Measurements from ENCODE around the gene CLCNKA. TPM values are rescaled to one million over a fixed set of nuclear protein-coding genes. Genes with fewer than 3 reads are reported as not detected.
A peak's percentile ranks its signal among the peaks of the same experiment; 100 is the strongest.

Gene CLCNKA
- polyA plus RNA-seq, 1 donor (not counting 4 experiments of a cell fraction or from before 2014, with no cell fraction given) = not detected

- no peaks in the 10 kb centered on the region for H3K36me3 ChIP-seq (ENCODE audit: control insufficient read depth in 2 of 2, extremely low read depth in 1 of 2, insufficient read depth in 2 of 2, low read length in 2 of 2)
- peaks cover 8% of the 10 kb centered on the region for H3K27me3 ChIP-seq (ENCODE audit: control insufficient read depth, extremely low read depth, insufficient read depth, low read length)
- H3K4me2 ChIP-seq (ENCODE audit: control insufficient read depth, extremely low read depth, insufficient read depth, low read depth, low read length) = peak overlapping the region; percentile 62
- H2AFZ ChIP-seq (ENCODE audit: control insufficient read depth, low read length) = no peak overlapping the region
- no peaks in the 10 kb centered on the region for H3K9me1 ChIP-seq (ENCODE audit: control insufficient read depth, extremely low read depth, insufficient read depth, low read length)
- no peaks in the 10 kb centered on the region for H4K20me1 ChIP-seq (ENCODE audit: control insufficient read depth, extremely low read depth, insufficient read depth, low read length)
- dilution Hi-C loops (cut with MboI; ENCODE audit: extremely low pct_ligation_motif_present, low sequenced_read_pairs) = no loop called here
- H3K27ac ChIP-seq (ENCODE audit: control insufficient read depth, insufficient read depth, low read length) = peak overlapping the region; percentile 13
- TF ChIP-seq EZH2 (IDR thresholded peaks at IDR 0.05; ENCODE audit: low read length) (no peak), CTCF (optimal IDR thresholded peaks at IDR 0.05 in 1 of 3, IDR thresholded peaks at IDR 0.05 in 1 of 3, conservative IDR thresholded peaks at IDR 0.05 in 1 of 3; ENCODE audit: extremely low read depth in 1 of 3, insufficient read depth in 2 of 3, low read length in 3 of 3) (no peak)
- no peaks in the 10 kb centered on the region for H3K79me2 ChIP-seq (ENCODE audit: control insufficient read depth, insufficient read depth, low read length)
- H3K4me1 ChIP-seq (ENCODE audit: control insufficient read depth, extremely low read depth, insufficient read depth, low read length) = peaks cover 36% of the 10 kb centered on the region
- peak; percentile 75 for DNase-seq (ENCODE audit: low read depth, low spot score)
- H3K9me3 ChIP-seq (ENCODE audit: control insufficient read depth, low read depth, low read length) = no peaks in the 10 kb centered on the region
- peak overlapping the region; percentile 39 for H3K9ac ChIP-seq (ENCODE audit: control insufficient read depth, extremely low read depth, insufficient read depth, low read length)
- no peak overlapping the region for H3K4me3 ChIP-seq (ENCODE audit: control insufficient read depth in 2 of 3, extremely low read depth in 1 of 3, insufficient read depth in 2 of 3, low read depth in 1 of 3, low read length in 3 of 3)
- FAIRE-seq = no peak
These were observed 55.0 kb downstream of the CLCNKA start for GRCh38 chr1:16076865-16077238.

DNA sequence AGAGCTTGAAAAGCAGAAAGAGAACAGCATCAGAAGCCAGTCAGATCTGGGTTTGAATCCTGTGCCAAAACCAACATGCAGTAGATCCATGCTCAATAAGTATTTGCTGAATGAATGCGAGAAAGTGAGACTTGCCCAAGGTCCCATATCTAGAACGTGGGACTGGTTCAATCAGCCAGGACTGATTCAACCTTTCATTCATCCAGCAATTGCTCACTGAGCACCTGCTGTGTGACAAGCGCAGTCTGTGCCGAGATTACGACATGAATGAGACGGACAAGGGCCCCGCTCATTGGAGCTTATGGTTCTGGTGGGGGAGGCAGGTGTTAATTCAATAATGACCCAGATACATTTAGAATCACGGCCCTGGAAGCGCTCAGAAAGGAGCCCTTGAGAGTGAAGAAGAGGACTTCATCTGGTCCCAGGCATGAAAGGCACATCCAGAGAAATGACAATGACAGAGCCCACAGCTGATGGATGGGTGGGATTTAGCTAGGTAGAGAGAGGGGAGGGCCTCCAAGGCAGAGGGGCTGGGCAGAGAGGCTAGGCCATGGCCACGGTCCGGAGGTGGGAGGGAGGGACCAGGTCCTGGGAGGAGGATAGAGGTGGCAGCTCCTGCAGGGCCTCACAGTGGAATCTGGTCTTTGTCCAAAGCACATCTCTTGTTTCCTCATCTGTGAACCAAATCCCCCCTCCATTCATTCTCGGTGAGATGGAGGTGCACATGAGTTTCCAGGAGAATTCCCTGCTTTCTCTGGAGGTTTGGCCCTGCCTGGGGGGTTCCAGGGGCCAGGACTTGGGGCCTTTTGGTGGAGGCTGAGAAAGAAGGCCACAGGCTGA, 55.8 kb downstream of the CLCNKA start:
- no peak for DNase-seq (ENCODE audit: low read depth, low spot score)
- dilution Hi-C loops (cut with MboI; ENCODE audit: extremely low pct_ligation_motif_present, low sequenced_read_pairs) = no loop called here
- Histone ChIP-seq H3K9ac (ENCODE audit: control insufficient read depth, extremely low read depth, insufficient read depth, low read length) (no peak overlapping the region), H3K9me1 (ENCODE audit: control insufficient read depth, extremely low read depth, insufficient read depth, low read length) (no peaks in the 10 kb centered on the region), H3K9me3 (ENCODE audit: control insufficient read depth, low read depth, low read length) (no peaks in the 10 kb centered on the region), H3K79me2 (ENCODE audit: control insufficient read depth, insufficient read depth, low read length) (no peaks in the 10 kb centered on the region), H3K4me2 (ENCODE audit: control insufficient read depth, extremely low read depth, insufficient read depth, low read depth, low read length) (no peak overlapping the region), H2AFZ (ENCODE audit: control insufficient read depth, low read length) (no peak overlapping the region), H3K4me1 (ENCODE audit: control insufficient read depth, extremely low read depth, insufficient read depth, low read length) (peaks cover 42% of the 10 kb centered on the region), H4K20me1 (ENCODE audit: control insufficient read depth, extremely low read depth, insufficient read depth, low read length) (no peaks in the 10 kb centered on the region), H3K4me3 (ENCODE audit: control insufficient read depth in 2 of 3, extremely low read depth in 1 of 3, insufficient read depth in 2 of 3, low read depth in 1 of 3, low read length in 3 of 3) (no peak overlapping the region), H3K27me3 (ENCODE audit: control insufficient read depth, extremely low read depth, insufficient read depth, low read length) (peaks cover 2% of the 10 kb centered on the region), H3K27ac (ENCODE audit: control insufficient read depth, insufficient read depth, low read length) (no peak overlapping the region), H3K36me3 (ENCODE audit: control insufficient read depth in 2 of 2, extremely low read depth in 1 of 2, insufficient read depth in 2 of 2, low read length in 2 of 2) (no peaks in the 10 kb centered on the region)
- TF ChIP-seq EZH2 (IDR thresholded peaks at IDR 0.05; ENCODE audit: low read length) = no peak
- TF ChIP-seq CTCF (optimal IDR thresholded peaks at IDR 0.05 in 1 of 3, IDR thresholded peaks at IDR 0.05 in 1 of 3, conservative IDR thresholded peaks at IDR 0.05 in 1 of 3; ENCODE audit: extremely low read depth in 1 of 3, insufficient read depth in 2 of 3, low read length in 3 of 3) = no peak
- peak; percentile 17 for FAIRE-seq
